Upper lobe of left lung (tissue), 6 donors: ENCODE measurements around the gene SOX21. TPM values are rescaled to one million over a fixed set of nuclear protein-coding genes. Genes with fewer than 3 reads are reported as not detected.

Experiments
- ATAC-seq, 2 donors: fragments of 200-7000 bp; cut with Tn5 transposase; one replicate each; pipeline ENCODE4 v1.9.1; 2022; ENCODE audit warnings: mild to moderate bottlenecking in 2 of 2, moderate library complexity in 2 of 2; ENCODE audit not compliant: low FRiP score in 2 of 2
- DNase-seq, 2 donors: peaks; one replicate each; pipeline ENCODE4 v3.0.0-alpha.2; 2019 to 2020
- H3K27ac ChIP-seq, 4 donors: fragments of 200-600 bp; sonication (generic); one replicate each; pipeline ENCODE4 v1.5.1; 2016 to 2019
- H3K27me3 ChIP-seq, 4 donors: fragments of 200-600 bp; sonication (generic); one replicate each; pipeline ENCODE4 v1.5.1; 2017 to 2019
- H3K36me3 ChIP-seq, 4 donors: fragments of 200-600 bp; sonication (generic); one replicate each; pipeline ENCODE4 v1.5.1; 2016 to 2019
- H3K4me1 ChIP-seq, 4 donors: fragments of 200-600 bp; sonication (generic); one replicate each; pipeline ENCODE4 v1.5.1; 2018 to 2019
- H3K4me3 ChIP-seq, 4 donors: fragments of 200-600 bp; sonication (generic); one replicate each; pipeline ENCODE4 v1.5.1; 2017 to 2019; ENCODE audit warnings: mild to moderate bottlenecking in 2 of 4, moderate library complexity in 1 of 4
- H3K9me3 ChIP-seq, 4 donors: fragments of 200-600 bp; sonication (generic); one replicate each; pipeline ENCODE4 v1.5.1; 2018 to 2019
- EP300 ChIP-seq, 4 donors: sonication (generic); formaldehyde crosslinking; IDR thresholded peaks; one replicate each; pipeline ENCODE4 v1.5.1; 2017; ENCODE audit warnings: antibody characterized with exemption in 4 of 4, control low read depth in 2 of 4
- POLR2A ChIP-seq, 4 donors: fragments of 450-650 bp; IDR thresholded peaks; one replicate each; pipeline ENCODE4 v1.5.1; 2016 to 2017; ENCODE audit warnings: antibody characterized with exemption in 4 of 4, mild to moderate bottlenecking in 2 of 4
- POLR2AphosphoS5 ChIP-seq, 2 donors: sonication (generic); formaldehyde crosslinking; IDR thresholded peaks; one replicate each; pipeline ENCODE4 v1.5.1; 2017; ENCODE audit warnings: antibody characterized with exemption in 2 of 2
- WGBS, 2 donors: methylation state at CpG; one replicate each; pipeline ENCODE4 v1.1.5; 2017 to 2018; 5-methylcytosine and 5-hydroxymethylcytosine counted together
- small RNA-seq, 4 donors: library from RNA; depleted of rRNA; stranded (forward); fragments of <200 nt; gene quantifications; one replicate each; pipeline ENCODE3, GENCODE V24; 2016
- total RNA-seq, 6 donors: library from RNA; depleted of rRNA in 4 of 6; stranded (reverse); fragments of >200 nt in 4 of 6; gene quantifications; one replicate each; pipeline versions ENCODE4 v1.1.0 to v1.2.1, GENCODE V29; 2016 to 2021
- TF ChIP-seq, protein P1 (sequence below), 6 experiments: fragments of 450-650 bp in 4 of 6; fragments of 200-600 bp in 2 of 6; sonication (generic) in 2 of 6; IDR thresholded peaks; one replicate each; pipeline ENCODE4 v1.5.1; 2016 to 2019; ENCODE audit warnings: antibody characterized with exemption in 6 of 6
- donor health status: DM: no; HTN: no; CAD: no; lungs with moderate emphysema.
- donor health status: DM: no; HTN: yes; CAD: no; lungs with severe emphysema.

The SOX21 gene
- total RNA-seq, 6 donors from 2014 or later, result 0.13 to 0.79 TPM; not detected in 4

DNA sequence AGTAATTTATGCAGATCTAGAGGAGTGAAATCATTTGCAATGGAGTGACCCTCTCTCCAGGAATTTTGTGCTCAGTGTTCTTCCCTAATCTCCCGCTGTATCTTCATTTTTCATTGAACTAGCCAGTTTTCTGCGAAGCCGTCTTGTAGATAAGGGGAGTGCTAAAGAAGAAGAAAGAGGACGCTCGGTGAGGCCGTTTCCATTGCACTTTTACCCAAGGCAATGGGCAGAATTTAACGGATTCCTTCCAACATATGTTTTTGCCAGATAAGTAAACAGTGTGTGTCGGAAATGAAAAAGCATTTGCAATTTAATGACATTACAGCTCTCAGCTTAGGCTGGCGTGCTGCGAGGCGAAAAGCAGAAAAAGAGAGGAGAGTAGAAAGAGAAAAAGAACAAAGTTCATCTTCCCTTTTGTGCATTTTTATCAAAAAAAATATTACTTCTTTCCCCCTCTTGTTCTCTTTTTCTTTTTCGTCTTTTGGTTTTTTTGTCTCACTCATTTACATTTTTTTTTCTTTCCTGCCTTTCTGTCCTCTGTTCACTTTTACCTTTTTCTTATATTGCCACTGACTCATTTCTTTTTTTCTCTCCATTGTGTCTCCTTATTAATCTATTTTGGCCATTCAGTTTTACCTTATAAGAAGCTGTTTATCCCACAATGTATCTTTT is 49.9 kb downstream of the SOX21 start:
- H3K36me3 ChIP-seq, result no peaks in the 10 kb centered on the region
- no peak for DNase-seq
- WGBS, 2 donors, result 21 to 26% methylated on average over 12 of the region's 12 CpGs
- no peak overlapping the region for H3K4me3 ChIP-seq
- H3K27me3 ChIP-seq, result no peaks in the 10 kb centered on the region
- no peak overlapping the region for H3K27ac ChIP-seq
- H3K4me1 ChIP-seq, result no peaks in the 10 kb centered on the region
- no peaks in the 10 kb centered on the region for H3K9me3 ChIP-seq
- no peak for ATAC-seq
- TF ChIP-seq POLR2AphosphoS5 (IDR thresholded peaks at IDR 0.05) (no peak), POLR2A (IDR thresholded peaks at IDR 0.05) (no peak), EP300 (IDR thresholded peaks at IDR 0.05) (no peak)
- TF ChIP-seq, protein P1, sequence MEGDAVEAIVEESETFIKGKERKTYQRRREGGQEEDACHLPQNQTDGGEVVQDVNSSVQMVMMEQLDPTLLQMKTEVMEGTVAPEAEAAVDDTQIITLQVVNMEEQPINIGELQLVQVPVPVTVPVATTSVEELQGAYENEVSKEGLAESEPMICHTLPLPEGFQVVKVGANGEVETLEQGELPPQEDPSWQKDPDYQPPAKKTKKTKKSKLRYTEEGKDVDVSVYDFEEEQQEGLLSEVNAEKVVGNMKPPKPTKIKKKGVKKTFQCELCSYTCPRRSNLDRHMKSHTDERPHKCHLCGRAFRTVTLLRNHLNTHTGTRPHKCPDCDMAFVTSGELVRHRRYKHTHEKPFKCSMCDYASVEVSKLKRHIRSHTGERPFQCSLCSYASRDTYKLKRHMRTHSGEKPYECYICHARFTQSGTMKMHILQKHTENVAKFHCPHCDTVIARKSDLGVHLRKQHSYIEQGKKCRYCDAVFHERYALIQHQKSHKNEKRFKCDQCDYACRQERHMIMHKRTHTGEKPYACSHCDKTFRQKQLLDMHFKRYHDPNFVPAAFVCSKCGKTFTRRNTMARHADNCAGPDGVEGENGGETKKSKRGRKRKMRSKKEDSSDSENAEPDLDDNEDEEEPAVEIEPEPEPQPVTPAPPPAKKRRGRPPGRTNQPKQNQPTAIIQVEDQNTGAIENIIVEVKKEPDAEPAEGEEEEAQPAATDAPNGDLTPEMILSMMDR (IDR thresholded peaks at IDR 0.05), result no peak

DNA sequence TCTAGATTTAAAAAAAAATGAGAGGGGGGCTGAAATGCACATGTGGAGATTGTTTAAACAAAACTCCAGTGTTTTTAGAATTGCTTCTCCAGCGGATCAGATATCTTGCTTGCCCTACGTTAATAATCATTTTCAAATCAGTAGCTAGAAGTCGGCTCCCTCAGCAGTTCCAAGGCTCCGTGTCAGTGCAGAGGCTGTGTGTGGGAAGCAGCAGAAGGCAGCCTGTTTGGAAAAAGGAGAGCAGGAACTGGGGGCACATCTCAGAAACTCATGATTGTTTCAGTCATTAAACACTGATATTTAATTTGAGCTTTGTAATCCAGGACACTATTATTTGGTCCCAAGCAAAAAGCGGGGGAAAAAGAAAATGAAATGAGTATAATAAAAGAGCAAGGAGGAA is 50.9 kb downstream of the SOX21 start:
- Histone ChIP-seq H3K4me3 (no peak overlapping the region), H3K27ac (no peak overlapping the region), H3K36me3 (no peaks in the 10 kb centered on the region), H3K27me3 (no peaks in the 10 kb centered on the region), H3K4me1 (no peaks in the 10 kb centered on the region), H3K9me3 (no peaks in the 10 kb centered on the region)
- 60 to 65% methylated on average over 5 of the region's 5 CpGs for WGBS, 2 donors
- TF ChIP-seq, protein P1 (IDR thresholded peaks at IDR 0.05), result no peak
- no peak for TF ChIP-seq POLR2AphosphoS5 (IDR thresholded peaks at IDR 0.05)
- no peak for TF ChIP-seq POLR2A (IDR thresholded peaks at IDR 0.05)
- TF ChIP-seq EP300 (IDR thresholded peaks at IDR 0.05), result no peak
- no peak for DNase-seq
- no peak for ATAC-seq

DNA sequence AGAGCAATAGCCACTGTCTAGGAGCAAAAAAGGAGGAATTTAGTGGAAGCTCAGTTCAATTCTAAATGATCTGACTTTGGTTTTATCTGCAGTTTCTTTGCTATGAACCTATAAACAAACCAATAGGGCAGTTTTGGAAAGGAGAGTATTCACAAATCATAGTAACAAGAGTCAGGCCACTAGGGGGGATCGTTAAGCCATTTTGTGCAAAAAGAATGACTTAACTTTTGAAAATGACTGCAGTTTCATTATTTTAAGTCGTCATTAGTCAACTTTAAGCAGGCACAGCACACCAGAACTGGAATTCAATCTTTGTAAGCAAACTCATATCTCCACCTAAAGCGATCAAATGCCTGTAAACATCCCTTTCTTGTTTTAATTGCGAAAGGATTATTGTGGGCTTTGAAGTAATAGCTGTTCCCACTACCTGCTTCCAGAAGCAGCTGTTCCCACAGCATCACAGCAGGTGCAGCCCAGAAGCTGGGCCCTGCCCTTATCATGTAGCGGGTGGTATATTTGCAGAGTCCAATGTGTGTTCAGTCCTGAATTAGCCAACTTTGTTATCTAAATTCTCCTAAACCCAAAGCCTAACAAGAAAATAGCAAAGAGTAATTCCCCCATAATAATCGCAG is 51.5 kb downstream of the SOX21 start:
- Histone ChIP-seq H3K27me3 (no peaks in the 10 kb centered on the region), H3K27ac (no peak overlapping the region), H3K9me3 (no peaks in the 10 kb centered on the region), H3K4me3 (no peak overlapping the region), H3K36me3 (no peaks in the 10 kb centered on the region), H3K4me1 (no peaks in the 10 kb centered on the region)
- DNase-seq (no peak), ATAC-seq (no peak)
- 45 to 46% methylated on average over 6 of the region's 6 CpGs for WGBS, 2 donors
- TF ChIP-seq POLR2A (IDR thresholded peaks at IDR 0.05), result no peak

Small RNA genes within 50 kb of the gene (small RNA-seq; reads per million reads assigned to genes)
- gene RN7SL585P, result 0 reads per million in 4 donors

Other genes starting within 250 kb of the SOX21 start
- 1 to 10 TPM in 1 of 6 donors, under 1 TPM in 2, not detected in 3; 0.07 to 4.2 (median 0.20) TPM for gene DCT, start 232.9 kb downstream of the SOX21 start, total RNA-seq
- 10 to 100 TPM in 2 of 6 donors, 1 to 10 TPM in 4; 2.8 to 13.5 (median 7.5) TPM for gene TGDS, start 116.4 kb downstream of the SOX21 start, total RNA-seq
- 10 to 100 TPM in 1 of 6 donors, 1 to 10 TPM in 5; 1.6 to 12.2 (median 3.3) TPM for gene GPR180, start 110.7 kb downstream of the SOX21 start, total RNA-seq